ENCODE results near the gene ALAS1.

The ALAS1 gene

GRCh38 chr3:52182196-52182595 lies 15.8 kb upstream of the ALAS1 start:
- H3K27ac ChIP-seq (ENCODE audit: low read depth, low read length): no peak overlapping the region
- no peak overlapping the region for H3K4me3 ChIP-seq (ENCODE audit: low read length)
- no peak overlapping the region for H3K9ac ChIP-seq (ENCODE audit: low read length)
- H3K36me3 ChIP-seq (ENCODE audit: control insufficient read depth, insufficient read depth, low read length): no peaks in the 10 kb centered on the region
- no peaks in the 10 kb centered on the region for H3K4me1 ChIP-seq (ENCODE audit: control insufficient read depth, insufficient read depth, low read length)
- H3K27me3 ChIP-seq (ENCODE audit: control insufficient read depth, insufficient read depth, low read length): no peaks in the 10 kb centered on the region

GRCh38 chr3:52182691-52183090 lies 15.3 kb upstream of the ALAS1 start:
- H3K27me3 ChIP-seq (ENCODE audit: control insufficient read depth, insufficient read depth, low read length): no peaks in the 10 kb centered on the region
- H3K4me1 ChIP-seq (ENCODE audit: control insufficient read depth, insufficient read depth, low read length): no peaks in the 10 kb centered on the region
- H3K9ac ChIP-seq (ENCODE audit: low read length): no peak overlapping the region
- no peak overlapping the region for H3K4me3 ChIP-seq (ENCODE audit: low read length)
- no peaks in the 10 kb centered on the region for H3K36me3 ChIP-seq (ENCODE audit: control insufficient read depth, insufficient read depth, low read length)
- no peak overlapping the region for H3K27ac ChIP-seq (ENCODE audit: low read depth, low read length)

GRCh38 chr3:52183786-52184445 lies 14.0 kb upstream of the ALAS1 start:
- H3K4me1 ChIP-seq (ENCODE audit: control insufficient read depth, insufficient read depth, low read length): no peaks in the 10 kb centered on the region
- H3K27me3 ChIP-seq (ENCODE audit: control insufficient read depth, insufficient read depth, low read length): no peaks in the 10 kb centered on the region
- H3K4me3 ChIP-seq (ENCODE audit: low read length): no peak overlapping the region
- H3K36me3 ChIP-seq (ENCODE audit: control insufficient read depth, insufficient read depth, low read length): no peaks in the 10 kb centered on the region
- no peak overlapping the region for H3K27ac ChIP-seq (ENCODE audit: low read depth, low read length)
- no peak overlapping the region for H3K9ac ChIP-seq (ENCODE audit: low read length)

GRCh38 chr3:52184690-52185089 lies 13.3 kb upstream of the ALAS1 start:
- Histone ChIP-seq H3K9ac (ENCODE audit: low read length) (no peak overlapping the region), H3K36me3 (ENCODE audit: control insufficient read depth, insufficient read depth, low read length) (no peaks in the 10 kb centered on the region), H3K27ac (ENCODE audit: low read depth, low read length) (no peak overlapping the region), H3K4me3 (ENCODE audit: low read length) (no peak overlapping the region), H3K4me1 (ENCODE audit: control insufficient read depth, insufficient read depth, low read length) (no peaks in the 10 kb centered on the region), H3K27me3 (ENCODE audit: control insufficient read depth, insufficient read depth, low read length) (no peaks in the 10 kb centered on the region)

- H3K4me3 ChIP-seq (ENCODE audit: low read length): no peak overlapping the region
- no peak overlapping the region for H3K9ac ChIP-seq (ENCODE audit: low read length)
- H3K4me1 ChIP-seq (ENCODE audit: control insufficient read depth, insufficient read depth, low read length): no peaks in the 10 kb centered on the region
- no peak overlapping the region for H3K27ac ChIP-seq (ENCODE audit: low read depth, low read length)
- no peaks in the 10 kb centered on the region for H3K36me3 ChIP-seq (ENCODE audit: control insufficient read depth, insufficient read depth, low read length)
- no peaks in the 10 kb centered on the region for H3K27me3 ChIP-seq (ENCODE audit: control insufficient read depth, insufficient read depth, low read length)
Measured at GRCh38 chr3:52185311-52185710, 12.6 kb upstream of the ALAS1 start.

- Histone ChIP-seq H3K4me1 (ENCODE audit: control insufficient read depth, insufficient read depth, low read length) (no peaks in the 10 kb centered on the region), H3K36me3 (ENCODE audit: control insufficient read depth, insufficient read depth, low read length) (no peaks in the 10 kb centered on the region), H3K9ac (ENCODE audit: low read length) (no peak overlapping the region)
Measured at GRCh38 chr3:52185837-52186236, 12.1 kb upstream of the ALAS1 start.

GRCh38 chr3:52186729-52187128 lies 11.2 kb upstream of the ALAS1 start:
- Histone ChIP-seq H3K4me3 (ENCODE audit: low read length) (no peak overlapping the region), H3K36me3 (ENCODE audit: control insufficient read depth, insufficient read depth, low read length) (no peaks in the 10 kb centered on the region), H3K4me1 (ENCODE audit: control insufficient read depth, insufficient read depth, low read length) (no peaks in the 10 kb centered on the region), H3K9ac (ENCODE audit: low read length) (no peak overlapping the region), H3K27ac (ENCODE audit: low read depth, low read length) (no peak overlapping the region), H3K27me3 (ENCODE audit: control insufficient read depth, insufficient read depth, low read length) (no peaks in the 10 kb centered on the region)

More at GRCh38 chr3:52185837-52186236, 12.1 kb upstream of the ALAS1 start:
- Histone ChIP-seq H3K27ac (ENCODE audit: low read depth, low read length) (no peak overlapping the region), H3K27me3 (ENCODE audit: control insufficient read depth, insufficient read depth, low read length) (no peaks in the 10 kb centered on the region), H3K4me3 (ENCODE audit: low read length) (no peak overlapping the region)

GRCh38 chr3:52188556-52188955 lies 9.4 kb upstream of the ALAS1 start:
- no peak overlapping the region for H3K27ac ChIP-seq (ENCODE audit: low read depth, low read length)
- H3K27me3 ChIP-seq (ENCODE audit: control insufficient read depth, insufficient read depth, low read length): no peaks in the 10 kb centered on the region
- H3K9ac ChIP-seq (ENCODE audit: low read length): no peak overlapping the region
- no peaks in the 10 kb centered on the region for H3K4me1 ChIP-seq (ENCODE audit: control insufficient read depth, insufficient read depth, low read length)
- no peaks in the 10 kb centered on the region for H3K36me3 ChIP-seq (ENCODE audit: control insufficient read depth, insufficient read depth, low read length)
- no peak overlapping the region for H3K4me3 ChIP-seq (ENCODE audit: low read length)

- Histone ChIP-seq H3K4me3 (ENCODE audit: low read length) (no peak overlapping the region), H3K27me3 (ENCODE audit: control insufficient read depth, insufficient read depth, low read length) (no peaks in the 10 kb centered on the region), H3K9ac (ENCODE audit: low read length) (no peak overlapping the region), H3K27ac (ENCODE audit: low read depth, low read length) (no peak overlapping the region), H3K36me3 (ENCODE audit: control insufficient read depth, insufficient read depth, low read length) (no peaks in the 10 kb centered on the region), H3K4me1 (ENCODE audit: control insufficient read depth, insufficient read depth, low read length) (no peaks in the 10 kb centered on the region)
Measured at GRCh38 chr3:52190294-52191074, 7.5 kb upstream of the ALAS1 start.

GRCh38 chr3:52191663-52192062 lies 6.3 kb upstream of the ALAS1 start:
- Histone ChIP-seq H3K36me3 (ENCODE audit: control insufficient read depth, insufficient read depth, low read length) (no peaks in the 10 kb centered on the region), H3K4me1 (ENCODE audit: control insufficient read depth, insufficient read depth, low read length) (no peaks in the 10 kb centered on the region), H3K27ac (ENCODE audit: low read depth, low read length) (no peak overlapping the region), H3K4me3 (ENCODE audit: low read length) (no peak overlapping the region), H3K27me3 (ENCODE audit: control insufficient read depth, insufficient read depth, low read length) (no peaks in the 10 kb centered on the region), H3K9ac (ENCODE audit: low read length) (no peak overlapping the region)

GRCh38 chr3:52193065-52193464 lies 4.9 kb upstream of the ALAS1 start:
- H3K27ac ChIP-seq (ENCODE audit: low read depth, low read length): no peak overlapping the region
- H3K36me3 ChIP-seq (ENCODE audit: control insufficient read depth, insufficient read depth, low read length): no peaks in the 10 kb centered on the region
- H3K9ac ChIP-seq (ENCODE audit: low read length): no peak overlapping the region
- H3K27me3 ChIP-seq (ENCODE audit: control insufficient read depth, insufficient read depth, low read length): no peaks in the 10 kb centered on the region
- H3K4me3 ChIP-seq (ENCODE audit: low read length): no peak overlapping the region
- peaks cover 6% of the 10 kb centered on the region for H3K4me1 ChIP-seq (ENCODE audit: control insufficient read depth, insufficient read depth, low read length)

- Histone ChIP-seq H3K4me3 (ENCODE audit: low read length) (no peak overlapping the region), H3K9ac (ENCODE audit: low read length) (no peak overlapping the region), H3K4me1 (ENCODE audit: control insufficient read depth, insufficient read depth, low read length) (peaks cover 12% of the 10 kb centered on the region), H3K27me3 (ENCODE audit: control insufficient read depth, insufficient read depth, low read length) (no peaks in the 10 kb centered on the region), H3K36me3 (ENCODE audit: control insufficient read depth, insufficient read depth, low read length) (no peaks in the 10 kb centered on the region), H3K27ac (ENCODE audit: low read depth, low read length) (no peak overlapping the region)
Measured at GRCh38 chr3:52194485-52195290, 3.3 kb upstream of the ALAS1 start.
